Measurements from ENCODE around the gene PIK3R1.
A peak's percentile ranks its signal among the peaks of the same experiment; 100 is the strongest.

Gene PIK3R1

GRCh38 chr5:68331192-68332079 lies 115.9 kb downstream of the PIK3R1 start:
- peak; percentile 57 for DNase-seq
- in situ Hi-C loops (cut with MboI; ENCODE audit: low pct_unique_long_range_greater_than_20kb, low sequenced_read_pairs) = no loop called here

DNA sequence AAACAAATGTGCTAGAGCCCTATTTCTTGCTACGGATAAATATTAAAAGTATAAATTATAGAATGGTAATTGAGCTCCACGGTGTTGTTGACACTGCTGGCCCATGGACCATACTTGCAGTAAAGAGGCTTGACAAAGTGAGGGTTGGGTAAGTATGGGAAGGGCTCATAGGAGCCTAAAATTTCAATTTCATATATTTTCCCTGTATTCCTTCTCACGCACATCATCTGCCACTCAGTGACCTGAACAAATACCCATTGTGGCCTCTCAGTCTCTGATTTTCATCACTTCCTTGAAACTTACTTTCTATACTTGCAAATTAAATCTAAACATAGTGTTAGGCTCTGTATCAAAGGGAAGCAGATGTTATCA lies 116.5 kb downstream of the PIK3R1 start:
- in situ Hi-C loops (cut with MboI; ENCODE audit: low pct_unique_long_range_greater_than_20kb, low sequenced_read_pairs) = no loop called here
- DNase-seq = no peak

DNA sequence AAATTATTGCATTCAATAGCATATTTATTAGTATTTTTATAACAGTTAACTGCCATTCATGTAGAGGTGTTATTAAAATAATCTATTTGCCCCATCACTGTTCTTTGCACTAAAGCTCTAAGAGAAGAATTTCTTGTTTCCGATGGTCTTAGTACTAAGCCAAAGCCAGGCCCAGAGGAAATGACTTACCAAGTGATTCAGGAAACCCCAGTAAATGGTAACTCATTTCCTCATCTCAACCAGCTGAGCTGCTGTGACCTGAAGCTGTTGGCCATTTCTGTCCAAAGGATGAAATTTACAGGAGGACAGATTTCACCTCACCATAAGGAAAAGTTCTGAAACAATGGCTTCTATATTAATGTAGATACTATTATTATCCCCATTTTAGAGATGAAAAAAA lies 117.0 kb downstream of the PIK3R1 start:
- DNase-seq = no peak
- in situ Hi-C loops (cut with MboI; ENCODE audit: low pct_unique_long_range_greater_than_20kb, low sequenced_read_pairs) = no loop called here

DNA sequence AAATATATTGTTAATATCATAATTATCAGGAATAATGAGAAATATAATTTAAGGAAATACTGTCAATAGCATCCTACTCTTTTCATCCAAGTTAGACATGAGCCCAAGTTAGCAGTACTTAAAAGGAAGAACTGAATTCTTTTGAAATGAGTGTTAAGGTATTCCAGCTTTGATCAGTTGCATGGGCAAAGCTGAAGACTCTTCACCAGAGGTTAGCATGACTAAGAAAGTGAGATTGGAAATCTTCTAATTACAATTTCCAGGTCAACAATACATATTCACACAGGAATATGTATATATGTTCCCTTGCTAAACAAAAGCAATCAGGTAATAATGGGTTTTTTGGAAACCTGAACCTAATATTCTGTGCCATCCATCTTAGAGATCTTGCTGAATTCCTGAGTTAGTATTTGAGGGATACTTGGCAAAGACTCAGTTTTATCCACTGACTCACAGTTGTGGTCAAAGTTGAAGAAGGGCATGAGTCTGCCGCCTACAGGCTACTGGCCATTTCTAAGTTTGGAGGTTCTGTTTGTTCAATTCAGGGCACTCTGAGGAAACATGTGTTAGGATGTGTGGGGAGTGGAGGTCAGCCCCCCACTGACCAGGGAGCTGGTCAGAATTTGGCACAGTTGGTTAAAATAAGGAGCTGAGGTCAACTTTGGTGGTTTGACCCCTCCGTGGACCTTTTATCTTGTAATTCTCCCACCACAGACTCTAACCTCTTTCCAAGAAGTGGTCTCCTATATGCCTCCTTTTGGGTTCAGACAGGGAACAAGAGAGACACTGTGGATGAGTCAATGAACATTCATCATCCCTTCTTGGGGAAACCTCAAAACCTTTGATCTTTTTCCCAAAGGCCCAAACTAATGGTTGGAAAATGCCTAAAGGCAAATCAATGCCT lies 118.3 kb downstream of the PIK3R1 start:
- DNase-seq = no peak
- in situ Hi-C loops (cut with MboI; ENCODE audit: low pct_unique_long_range_greater_than_20kb, low sequenced_read_pairs) = no loop called here

DNA sequence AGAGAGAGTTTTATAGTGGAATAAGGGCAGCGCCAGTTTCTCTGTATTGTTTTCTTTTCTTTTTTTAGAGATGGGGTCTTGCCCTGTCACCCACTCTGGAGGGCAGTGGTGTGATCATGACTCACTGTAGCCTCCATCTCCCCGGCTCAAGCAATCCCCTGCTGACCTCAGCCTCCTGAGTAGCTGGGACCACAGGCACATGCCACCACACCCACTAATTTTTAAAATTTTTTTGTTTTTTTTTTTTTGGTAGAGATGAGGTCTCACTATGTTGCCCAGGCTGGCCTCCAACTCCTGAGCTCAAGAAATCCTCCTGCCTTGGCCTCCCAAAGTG lies 119.0 kb downstream of the PIK3R1 start:
- no peak for DNase-seq
- in situ Hi-C loops (cut with MboI; ENCODE audit: low pct_unique_long_range_greater_than_20kb, low sequenced_read_pairs) = no loop called here

DNA sequence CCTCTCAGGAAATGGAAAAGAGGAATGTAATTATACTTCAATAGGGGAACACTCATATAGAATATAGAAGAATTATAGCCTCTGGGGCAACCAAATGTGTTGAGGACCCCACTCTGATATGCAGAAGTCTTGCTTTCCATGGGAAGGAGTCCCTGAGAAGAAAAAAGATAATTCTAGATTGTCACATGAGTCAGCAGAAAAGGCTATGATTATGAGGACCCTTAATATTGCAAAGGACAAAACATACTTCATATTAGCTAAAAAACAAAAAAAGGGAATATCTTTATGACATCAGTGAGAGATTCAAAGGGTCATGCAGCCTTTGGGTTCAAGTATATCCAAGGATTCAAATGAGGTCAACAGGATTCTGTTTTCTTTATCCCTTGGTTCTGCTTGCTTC lies 119.5 kb downstream of the PIK3R1 start:
- in situ Hi-C loops (cut with MboI; ENCODE audit: low pct_unique_long_range_greater_than_20kb, low sequenced_read_pairs) = no loop called here
- no peak for DNase-seq

- DNase-seq = no peak
- in situ Hi-C loops (cut with MboI; ENCODE audit: low pct_unique_long_range_greater_than_20kb, low sequenced_read_pairs) = no loop called here
These were observed 120.6 kb downstream of the PIK3R1 start for GRCh38 chr5:68336200-68336599.

GRCh38 chr5:68337235-68337634 lies 121.7 kb downstream of the PIK3R1 start:
- DNase-seq = no peak
- in situ Hi-C loops (cut with MboI; ENCODE audit: low pct_unique_long_range_greater_than_20kb, low sequenced_read_pairs) = no loop called here

DNA sequence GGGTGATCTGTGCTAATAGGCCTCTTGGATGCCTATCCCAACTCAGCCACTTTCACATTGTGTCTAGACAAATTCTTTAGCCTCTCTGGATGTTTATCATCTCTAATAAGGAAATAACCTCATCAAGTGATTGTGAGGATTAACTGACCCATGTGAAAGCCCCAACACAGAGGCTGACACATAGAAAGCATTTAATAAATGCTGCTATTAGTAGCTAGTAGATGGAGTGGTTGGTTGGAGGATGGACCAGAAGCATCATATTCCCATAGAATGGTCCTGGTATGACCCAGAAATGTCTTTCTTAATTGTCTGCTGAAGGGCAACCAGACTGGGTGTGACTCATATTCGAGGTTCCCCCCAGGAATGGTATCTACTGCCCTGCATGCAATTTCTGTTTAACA lies 124.4 kb downstream of the PIK3R1 start:
- in situ Hi-C loops (cut with MboI; ENCODE audit: low pct_unique_long_range_greater_than_20kb, low sequenced_read_pairs) = no loop called here
- no peak for DNase-seq

- DNase-seq = no peak
- in situ Hi-C loops (cut with MboI; ENCODE audit: low pct_unique_long_range_greater_than_20kb, low sequenced_read_pairs) = no loop called here
These were observed 125.5 kb downstream of the PIK3R1 start for GRCh38 chr5:68341006-68341405.

- in situ Hi-C loops (cut with MboI; ENCODE audit: low pct_unique_long_range_greater_than_20kb, low sequenced_read_pairs) = no loop called here
- DNase-seq = no peak
These were observed 127.1 kb downstream of the PIK3R1 start for GRCh38 chr5:68342693-68343092.

GRCh38 chr5:68343421-68343826 lies 127.9 kb downstream of the PIK3R1 start:
- no peak for DNase-seq
- in situ Hi-C loops (cut with MboI; ENCODE audit: low pct_unique_long_range_greater_than_20kb, low sequenced_read_pairs) = no loop called here

- in situ Hi-C loops (cut with MboI; ENCODE audit: low pct_unique_long_range_greater_than_20kb, low sequenced_read_pairs) = no loop called here
- peak; percentile 30 for DNase-seq
These were observed 129.0 kb downstream of the PIK3R1 start for GRCh38 chr5:68344447-68345111.

DNA sequence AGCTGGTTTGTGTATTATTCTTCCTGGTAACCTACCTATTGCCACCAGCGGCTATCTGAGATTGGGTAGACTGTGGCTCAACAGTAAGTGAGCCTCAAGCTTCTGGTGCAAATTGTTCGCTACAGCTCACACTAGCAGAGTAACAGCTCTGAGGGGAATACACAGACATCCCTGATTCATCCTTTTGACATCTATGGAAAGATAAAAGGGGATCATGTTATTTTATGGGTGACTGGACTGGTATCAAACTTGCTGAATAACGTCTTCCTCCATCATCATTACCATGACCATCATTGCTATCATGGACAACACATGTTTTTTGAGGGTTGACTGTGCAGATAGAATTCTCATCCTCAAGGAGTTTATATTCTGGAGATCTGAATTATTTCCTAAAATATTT lies 129.6 kb downstream of the PIK3R1 start:
- in situ Hi-C loops (cut with MboI; ENCODE audit: low pct_unique_long_range_greater_than_20kb, low sequenced_read_pairs) = no loop called here
- DNase-seq = no peak

DNA sequence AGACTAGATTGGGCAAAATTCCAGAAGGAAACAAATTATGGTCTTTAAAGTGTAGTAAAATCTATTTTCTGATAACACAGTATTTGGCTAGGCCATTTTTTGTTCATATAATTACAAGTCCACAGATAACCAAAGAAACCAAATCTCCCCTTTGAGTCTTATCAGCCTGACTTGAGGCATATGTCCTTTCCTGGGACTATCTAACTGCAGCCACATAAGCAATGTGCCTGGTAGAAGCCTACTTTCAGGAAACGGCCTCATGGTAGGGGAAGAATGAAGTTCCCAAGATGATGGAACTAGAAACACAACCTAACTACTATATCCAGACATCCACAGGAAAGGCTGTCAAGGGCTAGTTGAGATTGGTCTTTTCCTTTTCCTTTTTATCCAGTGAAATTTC lies 130.0 kb downstream of the PIK3R1 start:
- DNase-seq = no peak
- in situ Hi-C loops (cut with MboI; ENCODE audit: low pct_unique_long_range_greater_than_20kb, low sequenced_read_pairs) = no loop called here

GRCh38 chr5:68347536-68347935 lies 132.0 kb downstream of the PIK3R1 start:
- in situ Hi-C loops (cut with MboI; ENCODE audit: low pct_unique_long_range_greater_than_20kb, low sequenced_read_pairs) = no loop called here
- DNase-seq = peak; percentile 63

DNA sequence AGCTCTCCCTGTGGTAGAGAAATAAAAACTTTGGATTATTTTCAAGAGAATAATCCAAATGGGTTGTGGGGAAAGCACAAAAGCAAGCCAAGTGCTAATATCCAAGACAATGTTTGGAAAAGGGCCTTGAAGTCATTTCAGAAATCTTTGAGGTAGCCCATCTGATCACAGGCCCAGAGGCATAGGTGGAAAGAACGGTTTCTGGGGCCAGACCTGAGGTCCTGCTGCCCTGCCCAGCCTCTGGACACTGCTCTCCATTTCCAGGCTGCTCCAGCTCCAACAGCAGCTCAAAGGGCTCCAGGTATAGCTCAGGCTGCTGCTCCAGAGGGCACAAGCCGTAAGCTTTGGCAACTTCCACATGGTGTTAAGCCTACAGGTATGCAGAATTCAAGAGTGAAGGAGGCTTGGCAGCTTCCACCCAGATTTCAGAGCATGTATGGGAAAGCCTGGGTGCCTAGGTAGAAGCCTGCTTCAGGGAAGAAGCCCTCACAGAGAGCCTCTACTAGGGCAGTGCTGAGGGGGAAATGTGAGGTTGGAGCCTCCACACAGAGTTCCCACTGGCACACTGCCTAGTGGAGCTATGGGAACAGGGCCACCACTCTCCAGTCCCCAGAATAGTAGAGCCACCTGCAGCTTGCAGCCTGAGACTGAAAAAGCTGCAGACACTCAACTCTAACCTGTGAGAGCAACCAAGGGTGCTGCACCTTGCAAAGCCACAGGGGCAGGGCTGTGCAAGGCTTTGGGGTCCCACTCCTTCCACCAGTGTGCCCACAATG lies 133.1 kb downstream of the PIK3R1 start:
- DNase-seq = no peak
- in situ Hi-C loops (cut with MboI; ENCODE audit: low pct_unique_long_range_greater_than_20kb, low sequenced_read_pairs) = no loop called here

- in situ Hi-C loops (cut with MboI; ENCODE audit: low pct_unique_long_range_greater_than_20kb, low sequenced_read_pairs) = no loop called here
- no peak for DNase-seq
These were observed 134.6 kb downstream of the PIK3R1 start for GRCh38 chr5:68350176-68350575.

All from KBM-7 (cell line).